H1 (cell line): Measurements from ENCODE around the gene DNAH8.

Experiments used
- EGR1 ChIP-seq: IDR thresholded peaks from 2 replicates; pipeline ENCODE4 v1.6.1; 2011; ENCODE audit warnings: low read depth, low read length, borderline replicate concordance
- EP300 ChIP-seq, 2 experiments: IDR thresholded peaks; 1 replicate in 1 of 2; 2 replicates in 1 of 2; pipeline ENCODE4 v1.6.1; 2011 to 2012; ENCODE audit warnings: low read depth in 2 of 2, low read length in 2 of 2, mild to moderate bottlenecking in 2 of 2, borderline replicate concordance in 1 of 2, inconsistent platforms in 1 of 2, moderate library complexity in 1 of 2
- GABPA ChIP-seq: IDR thresholded peaks from 2 replicates; pipeline ENCODE4 v1.6.1; 2011; ENCODE audit warnings: mild to moderate bottlenecking, low read length, moderate library complexity, borderline replicate concordance; ENCODE audit not compliant: insufficient read depth
- POLR2A ChIP-seq, 2 experiments: IDR thresholded peaks; 1 replicate in 1 of 2; 2 replicates in 1 of 2; pipeline ENCODE4 v1.6.1; 2011; ENCODE audit warnings: low read depth in 2 of 2, low read length in 2 of 2, mild to moderate bottlenecking in 2 of 2; ENCODE audit errors: control extremely low read depth in 1 of 2
- POLR2AphosphoS5 ChIP-seq: IDR thresholded peaks from 2 replicates; pipeline ENCODE4 v1.6.1; 2011; ENCODE audit warnings: low read depth, low read length
- RBBP5 ChIP-seq: IDR thresholded peaks from 2 replicates; pipeline ENCODE4 v1.7.1; 2012; ENCODE audit warnings: low read depth, mild to moderate bottlenecking, inconsistent platforms, low read length, moderate library complexity, borderline replicate concordance
- SP4 ChIP-seq: IDR thresholded peaks from 2 replicates; pipeline ENCODE4 v1.6.1; 2012; ENCODE audit warnings: low read length, inconsistent platforms
- TAF1 ChIP-seq: IDR thresholded peaks from 2 replicates; pipeline ENCODE4 v1.6.1; 2011; ENCODE audit warnings: mild to moderate bottlenecking, low read depth, low read length
- TF ChIP-seq, protein P1 (sequence below), 3 experiments: IDR thresholded peaks; 1 replicate in 2 of 3; 2 replicates in 1 of 3; pipeline versions ENCODE4 v1.5.1 to v1.6.1; 2011; ENCODE audit warnings: low read length in 3 of 3, mild to moderate bottlenecking in 3 of 3, inconsistent platforms in 2 of 3, low read depth in 1 of 3, moderate library complexity in 1 of 3; ENCODE audit not compliant: insufficient read depth in 1 of 3; ENCODE audit errors: control extremely low read depth in 1 of 3

DNA sequence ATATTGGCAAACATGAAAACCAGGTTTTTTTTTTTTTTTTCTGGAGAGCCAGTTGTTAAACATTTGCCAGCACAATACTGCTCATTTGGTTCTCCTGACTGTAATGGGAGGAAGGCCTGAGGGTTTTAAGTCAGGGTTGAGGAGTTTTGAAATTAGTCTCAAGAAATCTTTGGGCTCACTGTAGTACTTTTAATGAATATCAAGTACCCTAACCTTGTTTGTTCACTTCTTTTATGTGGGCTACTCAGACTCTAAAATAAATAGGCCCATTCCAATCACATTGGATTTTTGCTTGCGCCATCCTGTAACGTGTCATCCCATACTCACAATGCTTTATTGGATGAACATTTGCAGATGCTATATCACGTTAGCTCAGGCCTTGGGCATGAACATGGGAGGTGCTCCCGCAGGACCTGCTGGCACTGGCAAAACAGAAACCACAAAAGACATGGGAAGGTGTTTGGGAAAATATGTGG is 146.9 kb downstream of the DNAH8 start:
- TF ChIP-seq, protein P1, sequence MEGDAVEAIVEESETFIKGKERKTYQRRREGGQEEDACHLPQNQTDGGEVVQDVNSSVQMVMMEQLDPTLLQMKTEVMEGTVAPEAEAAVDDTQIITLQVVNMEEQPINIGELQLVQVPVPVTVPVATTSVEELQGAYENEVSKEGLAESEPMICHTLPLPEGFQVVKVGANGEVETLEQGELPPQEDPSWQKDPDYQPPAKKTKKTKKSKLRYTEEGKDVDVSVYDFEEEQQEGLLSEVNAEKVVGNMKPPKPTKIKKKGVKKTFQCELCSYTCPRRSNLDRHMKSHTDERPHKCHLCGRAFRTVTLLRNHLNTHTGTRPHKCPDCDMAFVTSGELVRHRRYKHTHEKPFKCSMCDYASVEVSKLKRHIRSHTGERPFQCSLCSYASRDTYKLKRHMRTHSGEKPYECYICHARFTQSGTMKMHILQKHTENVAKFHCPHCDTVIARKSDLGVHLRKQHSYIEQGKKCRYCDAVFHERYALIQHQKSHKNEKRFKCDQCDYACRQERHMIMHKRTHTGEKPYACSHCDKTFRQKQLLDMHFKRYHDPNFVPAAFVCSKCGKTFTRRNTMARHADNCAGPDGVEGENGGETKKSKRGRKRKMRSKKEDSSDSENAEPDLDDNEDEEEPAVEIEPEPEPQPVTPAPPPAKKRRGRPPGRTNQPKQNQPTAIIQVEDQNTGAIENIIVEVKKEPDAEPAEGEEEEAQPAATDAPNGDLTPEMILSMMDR (IDR thresholded peaks at IDR 0.05; ENCODE audit: control extremely low read depth in 1 of 3, insufficient read depth in 1 of 3, low read depth in 1 of 3, low read length in 3 of 3), result no peak
- TF ChIP-seq GABPA, result no peak
- no peak for TF ChIP-seq TAF1
- no peak for TF ChIP-seq POLR2A (IDR thresholded peaks at IDR 0.05; ENCODE audit: control extremely low read depth in 1 of 2, low read depth in 2 of 2, low read length in 2 of 2)
- TF ChIP-seq SP4, result no peak
- no peak for TF ChIP-seq POLR2AphosphoS5
- no peak for TF ChIP-seq EGR1
- TF ChIP-seq EP300 (IDR thresholded peaks at IDR 0.05; ENCODE audit: borderline replicate concordance in 1 of 2, low read depth in 2 of 2, low read length in 2 of 2), result no peak
- no peak for TF ChIP-seq RBBP5
